ENCODE data around the gene BRSK1. TPM values are rescaled to one million over a fixed set of nuclear protein-coding genes. Genes with fewer than 3 reads are reported as not detected.

The BRSK1 gene
- total and polyA plus RNA-seq, 2 of the 13 experiments (the other 11 are each of a cell fraction or from before 2014, with no cell fraction given) = 0.18 to 1.2 TPM

DNA sequence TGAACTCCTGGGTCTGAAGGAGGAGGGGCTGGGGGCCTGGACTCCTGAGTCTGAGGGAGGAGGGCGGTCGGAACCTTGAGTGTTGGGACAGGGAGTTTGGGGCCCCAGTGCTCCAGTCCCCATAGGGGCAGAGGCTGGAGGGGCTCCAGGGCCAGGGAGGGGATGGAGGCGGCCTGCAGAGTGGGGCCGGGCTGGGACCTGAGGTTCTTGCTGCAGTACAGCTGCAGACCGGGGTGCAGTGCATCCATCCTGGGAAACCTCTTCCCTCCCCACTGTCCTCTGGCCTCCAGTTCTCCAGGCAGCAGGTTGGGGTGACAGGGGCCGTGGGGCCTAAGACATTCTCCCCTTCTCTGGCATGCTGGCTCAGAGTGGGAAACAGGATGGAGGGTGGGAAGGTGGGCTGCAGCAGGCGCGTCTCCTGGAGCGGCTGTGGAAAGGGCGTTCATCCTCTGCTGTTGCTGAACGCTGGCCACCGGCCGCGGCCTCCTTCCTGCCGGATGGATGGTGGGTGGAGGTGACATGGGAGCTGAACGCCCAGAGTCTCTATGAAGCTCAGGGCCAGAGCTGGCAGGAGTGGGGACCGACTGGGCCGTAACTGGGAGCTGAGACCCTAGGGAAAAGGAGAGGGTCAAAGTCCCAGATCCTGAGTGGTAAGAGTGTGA is 1.6 kb downstream of the BRSK1 start:
- FAIRE-seq = no peak
- peaks cover 0 to 29% of the 10 kb centered on the region in 2 experiments; a peak in 4 of 5 replicates for H3K27me3 ChIP-seq (ENCODE audit: control insufficient read depth in 1 of 2, insufficient read depth in 2 of 2, low read length in 2 of 2)
- H2AFZ ChIP-seq (ENCODE audit: low read length) = no peak overlapping the region
- no TSS peak for BruUV-seq (replicated peaks)
- H3K9ac ChIP-seq (ENCODE audit: insufficient read depth, low read depth, low read length) = no peak overlapping the region
- ChIA-PET POLR2A (no interaction called here), CTCF (ENCODE audit: low intra/inter-chr PET ratio, low total read pairs) (no interaction called here)
- no peaks in the 10 kb centered on the region for H3K79me2 ChIP-seq (ENCODE audit: insufficient read depth, low read length)
- peak overlapping the region in 1 of 3 experiments; percentile 40; a peak in 1 of 6 replicates for H3K4me3 ChIP-seq (replicated peaks in 1 of 3; ENCODE audit: insufficient read depth in 1 of 3, low read depth in 2 of 3, low read length in 3 of 3)
- peaks cover 40% of the 10 kb centered on the region for H3K4me1 ChIP-seq (ENCODE audit: insufficient read depth, low read length)
- no peak overlapping the region for H3K27ac ChIP-seq (ENCODE audit: extremely low read length, insufficient read depth, low read length)
- no peak for DNase-seq (ENCODE audit: low spot score)
- H3K9me3 ChIP-seq (ENCODE audit: low read length) = no peaks in the 10 kb centered on the region
- intact Hi-C loops (cut with micrococcal nuclease; ENCODE audit: unreplicated experiment) (no loop called here), in situ Hi-C loops (cut with HindIII; ENCODE audit: extremely low pct_ligation_motif_present, low pct_unique_long_range_greater_than_20kb) (no loop called here)
- H4K20me1 ChIP-seq (ENCODE audit: insufficient read depth, low read length) = no peaks in the 10 kb centered on the region
- no peaks in the 10 kb centered on the region for H3K36me3 ChIP-seq (replicated peaks in 1 of 2; ENCODE audit: control insufficient read depth in 1 of 2, insufficient read depth in 2 of 2, low read length in 2 of 2)
- peak; percentile 54 for ATAC-seq
- no peak overlapping the region; the same call in 1 of the 2 replicates for H3K4me2 ChIP-seq (ENCODE audit: low read depth, low read length)
- WGBS (ENCODE audit: low lambda C conversion rate) = 8% methylated on average over 15 of the region's 18 CpGs
- TF ChIP-seq ZNF264 (CRISPR knock-in tag; IDR thresholded peaks at IDR 0.05) (no peak), IRF2 (CRISPR knock-in tag; IDR thresholded peaks at IDR 0.05) (no peak), TBP (CRISPR knock-in tag; IDR thresholded peaks at IDR 0.05) (no peak), UBTF (CRISPR knock-in tag; IDR thresholded peaks at IDR 0.05) (peak; percentile 33; the same call in 1 of the 2 replicates), ZBTB39 (CRISPR knock-in tag; IDR thresholded peaks at IDR 0.05) (no peak), ZNF687 (CRISPR knock-in tag; IDR thresholded peaks at IDR 0.05) (peak; percentile 19; the same call in 1 of the 2 replicates), ZNF331 (CRISPR knock-in tag; IDR thresholded peaks at IDR 0.05) (no peak), ZNF20 (CRISPR knock-in tag; IDR thresholded peaks at IDR 0.05) (no peak), REL (CRISPR knock-in tag; conservative IDR thresholded peaks at IDR 0.05) (no peak)
- TF ChIP-seq, protein P1, sequence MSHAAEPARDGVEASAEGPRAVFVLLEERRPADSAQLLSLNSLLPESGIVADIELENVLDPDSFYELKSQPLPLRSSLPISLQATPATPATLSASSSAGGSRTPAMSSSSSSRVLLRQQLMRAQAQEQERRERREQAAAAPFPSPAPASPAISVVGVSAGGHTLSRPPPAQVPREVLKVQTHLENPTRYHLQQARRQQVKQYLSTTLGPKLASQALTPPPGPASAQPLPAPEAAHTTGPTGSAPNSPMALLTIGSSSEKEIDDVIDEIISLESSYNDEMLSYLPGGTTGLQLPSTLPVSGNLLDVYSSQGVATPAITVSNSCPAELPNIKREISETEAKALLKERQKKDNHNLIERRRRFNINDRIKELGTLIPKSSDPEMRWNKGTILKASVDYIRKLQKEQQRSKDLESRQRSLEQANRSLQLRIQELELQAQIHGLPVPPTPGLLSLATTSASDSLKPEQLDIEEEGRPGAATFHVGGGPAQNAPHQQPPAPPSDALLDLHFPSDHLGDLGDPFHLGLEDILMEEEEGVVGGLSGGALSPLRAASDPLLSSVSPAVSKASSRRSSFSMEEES (CRISPR knock-in tag; IDR thresholded peaks at IDR 0.05) = no peak
